Upper lobe of right lung (tissue), 1 donor: ENCODE measurements around the gene CSNK1E. TPM values are rescaled to one million over a fixed set of nuclear protein-coding genes. Genes with fewer than 3 reads are reported as not detected.
"Not testable (repeated sequence)": the region's sequence is repeated elsewhere in the genome, so short reads cannot be mapped to it uniquely, and the experiment has no call there.

Experiments used
- ATAC-seq: fragments of 200-7000 bp; cut with Tn5 transposase; one replicate; pipeline ENCODE4 v1.9.1; 2020; ENCODE audit warnings: mild to moderate bottlenecking, moderate library complexity
- DNase-seq: peaks from one replicate; pipeline ENCODE4 v3.0.0-alpha.2; 2020
- H3K27ac ChIP-seq: fragments of 200-600 bp; one replicate; pipeline ENCODE4 v1.8.0; 2022
- H3K27me3 ChIP-seq: fragments of 200-600 bp; one replicate; pipeline ENCODE4 v1.8.0; 2022; ENCODE audit warnings: mild to moderate bottlenecking
- H3K36me3 ChIP-seq: fragments of 200-600 bp; one replicate; pipeline ENCODE4 v1.8.0; 2022
- H3K4me1 ChIP-seq: fragments of 200-600 bp; one replicate; pipeline ENCODE4 v1.8.0; 2022
- H3K4me3 ChIP-seq: fragments of 200-600 bp; one replicate; pipeline ENCODE4 v1.8.0; 2022; ENCODE audit warnings: mild to moderate bottlenecking
- H3K9me3 ChIP-seq: fragments of 200-600 bp; one replicate; pipeline ENCODE4 v1.8.0; 2022
- intact Hi-C: fragments of 100-400 bp; cut with DNase I; formaldehyde crosslinking; loops from one replicate; pipeline ENCODE4 v1.11.0; 2022
- total RNA-seq: library from RNA; stranded (reverse); fragmentation: NEBNext Ultra II Directional; extraction: Animal tissue kit (Norgen Biotek cat#: 25700); gene quantifications from one replicate; pipeline ENCODE4 v1.2.1, GENCODE V29; 2021
- TF ChIP-seq, protein P1 (sequence below): fragments of 200-600 bp; IDR thresholded peaks from one replicate; pipeline ENCODE4 v1.8.0; 2022; ENCODE audit warnings: antibody characterized with exemption
- donor health status: DM: no; HTN: yes; CAD: no; lungs with severe emphysema.

CSNK1E gene
- total RNA-seq, 1 donor from 2014 or later: 115 TPM

GRCh38 chr22:38347181-38347943 lies 30.1 kb upstream of the CSNK1E start:
- Histone ChIP-seq H3K9me3 (no peaks in the 10 kb centered on the region), H3K27ac (no peak overlapping the region), H3K4me3 (no peak overlapping the region), H3K27me3 (no peaks in the 10 kb centered on the region), H3K4me1 (no peaks in the 10 kb centered on the region), H3K36me3 (no peaks in the 10 kb centered on the region)
- intact Hi-C loops: no loop called here
- DNase-seq (peak; percentile 50), ATAC-seq (no peak)
- TF ChIP-seq, protein P1, sequence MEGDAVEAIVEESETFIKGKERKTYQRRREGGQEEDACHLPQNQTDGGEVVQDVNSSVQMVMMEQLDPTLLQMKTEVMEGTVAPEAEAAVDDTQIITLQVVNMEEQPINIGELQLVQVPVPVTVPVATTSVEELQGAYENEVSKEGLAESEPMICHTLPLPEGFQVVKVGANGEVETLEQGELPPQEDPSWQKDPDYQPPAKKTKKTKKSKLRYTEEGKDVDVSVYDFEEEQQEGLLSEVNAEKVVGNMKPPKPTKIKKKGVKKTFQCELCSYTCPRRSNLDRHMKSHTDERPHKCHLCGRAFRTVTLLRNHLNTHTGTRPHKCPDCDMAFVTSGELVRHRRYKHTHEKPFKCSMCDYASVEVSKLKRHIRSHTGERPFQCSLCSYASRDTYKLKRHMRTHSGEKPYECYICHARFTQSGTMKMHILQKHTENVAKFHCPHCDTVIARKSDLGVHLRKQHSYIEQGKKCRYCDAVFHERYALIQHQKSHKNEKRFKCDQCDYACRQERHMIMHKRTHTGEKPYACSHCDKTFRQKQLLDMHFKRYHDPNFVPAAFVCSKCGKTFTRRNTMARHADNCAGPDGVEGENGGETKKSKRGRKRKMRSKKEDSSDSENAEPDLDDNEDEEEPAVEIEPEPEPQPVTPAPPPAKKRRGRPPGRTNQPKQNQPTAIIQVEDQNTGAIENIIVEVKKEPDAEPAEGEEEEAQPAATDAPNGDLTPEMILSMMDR: no peak

DNA sequence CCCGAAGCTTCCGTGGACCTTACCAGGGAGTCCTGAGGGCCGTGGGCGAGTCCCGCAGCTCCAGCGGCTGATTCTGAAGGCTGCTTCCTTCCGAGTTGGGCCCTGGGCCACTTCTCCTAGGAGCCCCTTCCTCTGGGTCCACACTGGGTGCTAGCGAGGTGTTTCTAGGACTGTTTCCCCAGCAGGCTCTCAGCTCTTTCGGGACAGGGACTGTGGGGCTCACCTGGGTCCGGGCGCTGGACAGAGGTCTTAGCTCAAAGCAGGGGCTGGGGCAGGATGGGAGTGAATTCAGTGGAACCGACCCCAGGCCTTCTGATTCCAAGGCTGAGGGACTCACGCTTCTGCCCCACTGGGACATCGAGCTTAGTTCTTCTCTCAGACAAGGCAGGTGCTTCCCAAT lies 29.3 kb upstream of the CSNK1E start:
- no peaks in the 10 kb centered on the region for H3K9me3 ChIP-seq
- H3K27ac ChIP-seq: no peak overlapping the region
- H3K4me3 ChIP-seq: no peak overlapping the region
- H3K27me3 ChIP-seq: no peaks in the 10 kb centered on the region
- intact Hi-C loops: no loop called here
- TF ChIP-seq, protein P1: no peak
- no peak for ATAC-seq
- H3K36me3 ChIP-seq: no peaks in the 10 kb centered on the region
- H3K4me1 ChIP-seq: no peaks in the 10 kb centered on the region
- peak; percentile 32 for DNase-seq

DNA sequence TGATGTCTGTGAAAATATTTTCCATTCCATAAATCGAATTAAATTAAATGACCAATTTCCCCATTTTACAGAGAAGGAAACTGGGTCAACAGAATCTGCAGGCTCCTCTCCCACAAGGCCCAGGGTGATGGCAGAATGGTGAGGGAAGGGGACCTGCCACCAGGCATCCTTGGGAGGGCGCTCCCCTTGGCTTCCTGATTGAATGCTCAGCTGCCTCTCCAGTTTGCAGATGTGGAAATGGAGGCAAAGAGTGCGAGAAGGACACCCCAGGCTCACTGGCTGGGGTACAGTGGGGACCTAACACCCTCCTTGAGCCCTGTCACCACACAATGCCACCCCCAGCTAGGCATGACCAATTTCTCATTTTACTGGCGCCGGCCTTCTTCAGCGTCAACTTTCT lies 28.5 kb upstream of the CSNK1E start:
- intact Hi-C loops: no loop called here
- H3K27ac ChIP-seq: no peak overlapping the region
- H3K36me3 ChIP-seq: no peaks in the 10 kb centered on the region
- no peaks in the 10 kb centered on the region for H3K27me3 ChIP-seq
- DNase-seq: peak; percentile 25
- H3K9me3 ChIP-seq: no peaks in the 10 kb centered on the region
- H3K4me1 ChIP-seq: no peaks in the 10 kb centered on the region
- H3K4me3 ChIP-seq: no peak overlapping the region
- ATAC-seq: no peak
- TF ChIP-seq, protein P1: no peak

DNA sequence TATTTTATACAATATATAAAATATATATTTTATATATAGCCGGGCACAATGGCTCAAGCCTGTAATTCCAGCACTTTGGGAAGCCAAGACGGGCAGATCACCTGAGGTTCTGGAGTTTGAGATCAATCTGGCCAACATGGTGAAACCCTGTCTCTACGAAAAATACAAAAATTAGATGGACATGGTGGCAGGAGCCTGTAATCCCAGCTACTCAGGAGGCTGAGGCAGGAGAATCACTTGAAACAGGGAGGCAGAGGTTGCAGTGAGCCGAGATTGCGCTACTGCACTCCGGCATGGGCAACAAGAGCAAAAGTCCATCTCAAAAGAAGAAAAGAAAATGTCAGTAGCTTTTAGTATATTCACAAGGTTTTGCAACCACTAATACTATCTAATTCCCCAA lies 22.7 kb upstream of the CSNK1E start:
- H3K4me3 ChIP-seq, H3K36me3 ChIP-seq, ATAC-seq, H3K4me1 ChIP-seq, H3K27ac ChIP-seq, intact Hi-C loops, H3K27me3 ChIP-seq, H3K9me3 ChIP-seq: not testable (repeated sequence)
- peak; percentile 5 for DNase-seq

DNA sequence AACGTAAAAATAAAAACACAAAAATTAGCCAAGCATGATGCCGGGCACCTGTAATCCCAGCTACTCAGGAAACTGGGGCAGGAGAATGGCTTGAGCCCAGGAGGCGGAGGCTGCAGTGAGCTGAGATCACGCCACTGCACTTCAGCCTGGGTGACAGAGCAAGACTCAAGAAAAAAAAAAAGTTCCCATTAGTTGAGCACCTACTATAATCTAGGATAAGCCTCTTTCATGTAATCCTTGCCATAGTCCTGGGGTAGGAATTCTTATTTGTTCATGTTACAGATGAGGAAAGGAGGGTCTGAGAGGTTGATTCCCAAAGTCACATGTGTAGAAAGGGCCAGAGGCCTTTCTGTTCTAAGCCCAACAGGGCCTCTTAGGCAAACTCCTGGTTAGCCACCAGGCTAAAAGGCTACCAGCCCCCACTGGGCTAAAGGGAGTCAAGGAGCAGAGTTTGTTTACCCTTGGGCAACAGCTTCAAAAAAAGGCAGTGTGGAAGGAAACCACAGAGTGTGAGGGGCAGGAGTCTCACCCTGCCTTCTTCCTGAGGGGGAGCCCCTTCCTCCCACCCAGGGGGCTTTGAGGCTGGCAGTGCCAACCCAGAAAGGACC lies 21.6 kb upstream of the CSNK1E start:
- intact Hi-C loops: no loop called here
- no peaks in the 10 kb centered on the region for H3K36me3 ChIP-seq

GRCh38 chr22:38336699-38337098 lies 19.5 kb upstream of the CSNK1E start:
- no peak for DNase-seq
- Histone ChIP-seq H3K27me3 (no peaks in the 10 kb centered on the region), H3K36me3 (no peaks in the 10 kb centered on the region), H3K27ac (no peak overlapping the region), H3K4me1 (peaks cover 7% of the 10 kb centered on the region), H3K4me3 (peak overlapping the region; percentile 52), H3K9me3 (no peaks in the 10 kb centered on the region)
- no peak for ATAC-seq
- intact Hi-C loops: no loop called here
- TF ChIP-seq, protein P1: no peak

More for the DNA sequence above, 21.6 kb upstream of the CSNK1E start:
- Histone ChIP-seq H3K4me1 (peaks cover 7% of the 10 kb centered on the region), H3K27me3 (no peaks in the 10 kb centered on the region), H3K27ac (no peak overlapping the region), H3K4me3 (no peak overlapping the region), H3K9me3 (no peaks in the 10 kb centered on the region)
- peak; percentile 15 for DNase-seq
- no peak for ATAC-seq
- TF ChIP-seq, protein P1: no peak
